ENCODE results near the gene CCDC34.

Gene CCDC34

GRCh38 chr11:27354359-27354965, 8.6 kb downstream of the CCDC34 start:
- DNase-seq (ENCODE audit: low spot score) = no peak
- Histone ChIP-seq H3K4me3 (no peak overlapping the region), H3K27ac (no peak overlapping the region)
- TF ChIP-seq, protein P1, sequence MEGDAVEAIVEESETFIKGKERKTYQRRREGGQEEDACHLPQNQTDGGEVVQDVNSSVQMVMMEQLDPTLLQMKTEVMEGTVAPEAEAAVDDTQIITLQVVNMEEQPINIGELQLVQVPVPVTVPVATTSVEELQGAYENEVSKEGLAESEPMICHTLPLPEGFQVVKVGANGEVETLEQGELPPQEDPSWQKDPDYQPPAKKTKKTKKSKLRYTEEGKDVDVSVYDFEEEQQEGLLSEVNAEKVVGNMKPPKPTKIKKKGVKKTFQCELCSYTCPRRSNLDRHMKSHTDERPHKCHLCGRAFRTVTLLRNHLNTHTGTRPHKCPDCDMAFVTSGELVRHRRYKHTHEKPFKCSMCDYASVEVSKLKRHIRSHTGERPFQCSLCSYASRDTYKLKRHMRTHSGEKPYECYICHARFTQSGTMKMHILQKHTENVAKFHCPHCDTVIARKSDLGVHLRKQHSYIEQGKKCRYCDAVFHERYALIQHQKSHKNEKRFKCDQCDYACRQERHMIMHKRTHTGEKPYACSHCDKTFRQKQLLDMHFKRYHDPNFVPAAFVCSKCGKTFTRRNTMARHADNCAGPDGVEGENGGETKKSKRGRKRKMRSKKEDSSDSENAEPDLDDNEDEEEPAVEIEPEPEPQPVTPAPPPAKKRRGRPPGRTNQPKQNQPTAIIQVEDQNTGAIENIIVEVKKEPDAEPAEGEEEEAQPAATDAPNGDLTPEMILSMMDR (IDR thresholded peaks at IDR 0.05) = no peak

GRCh38 chr11:27353593-27354358, 9.2 kb downstream of the CCDC34 start:
- DNase-seq (ENCODE audit: low spot score) = no peak
- Histone ChIP-seq H3K27ac (no peak overlapping the region), H3K4me3 (no peak overlapping the region)
- TF ChIP-seq, protein P1 (IDR thresholded peaks at IDR 0.05) = no peak

GRCh38 chr11:27352781-27353180, 10.2 kb downstream of the CCDC34 start:
- TF ChIP-seq, protein P1 (IDR thresholded peaks at IDR 0.05) = no peak
- Histone ChIP-seq H3K4me3 (no peak overlapping the region), H3K27ac (no peak overlapping the region)
- DNase-seq (ENCODE audit: low spot score) = no peak

DNA sequence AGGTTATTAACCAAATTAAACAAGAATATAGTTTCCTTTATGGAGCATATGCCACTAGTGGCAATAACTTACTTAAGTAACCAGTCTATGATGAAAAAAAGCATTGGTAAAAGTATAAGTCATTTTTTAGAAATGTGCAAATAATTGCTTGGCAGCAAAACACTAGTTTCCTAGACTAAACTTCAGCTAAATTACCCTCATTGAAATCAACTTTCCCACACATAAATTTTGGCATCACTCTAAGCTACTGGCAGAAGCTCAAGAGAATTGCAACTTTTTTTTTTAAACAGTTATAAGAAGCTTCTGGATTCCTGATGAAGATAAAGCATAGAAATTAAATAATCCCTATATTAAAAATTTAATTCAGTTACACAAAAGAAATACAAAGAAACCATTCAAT, 12.5 kb downstream of the CCDC34 start:
- no peak overlapping the region for H3K27ac ChIP-seq
- H3K4me3 ChIP-seq = no peak overlapping the region
- no peak for DNase-seq (ENCODE audit: low spot score)
- TF ChIP-seq, protein P1 (IDR thresholded peaks at IDR 0.05) = no peak

DNA sequence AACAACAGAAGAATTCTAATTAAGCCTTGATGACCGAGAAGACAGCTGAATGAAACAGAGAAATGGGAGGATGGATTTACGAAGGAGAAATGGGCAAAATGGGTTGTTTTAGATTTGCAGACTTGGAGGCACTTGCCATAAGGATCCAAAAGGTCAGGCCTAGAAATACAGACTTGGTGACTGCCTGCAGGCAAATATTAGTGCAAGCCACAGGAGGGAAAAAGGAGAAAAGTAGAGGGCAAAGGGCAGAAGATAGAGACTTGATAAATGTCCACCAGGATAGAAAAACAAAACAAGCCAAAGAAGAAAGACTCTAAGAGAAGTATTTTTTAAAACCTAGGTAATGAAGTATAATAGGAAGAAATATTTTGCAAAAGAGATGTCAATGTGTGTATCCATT, 13.1 kb downstream of the CCDC34 start:
- TF ChIP-seq, protein P1 (IDR thresholded peaks at IDR 0.05) = no peak
- DNase-seq (ENCODE audit: low spot score) = no peak
- H3K4me3 ChIP-seq = no peak overlapping the region
- no peak overlapping the region for H3K27ac ChIP-seq

DNA sequence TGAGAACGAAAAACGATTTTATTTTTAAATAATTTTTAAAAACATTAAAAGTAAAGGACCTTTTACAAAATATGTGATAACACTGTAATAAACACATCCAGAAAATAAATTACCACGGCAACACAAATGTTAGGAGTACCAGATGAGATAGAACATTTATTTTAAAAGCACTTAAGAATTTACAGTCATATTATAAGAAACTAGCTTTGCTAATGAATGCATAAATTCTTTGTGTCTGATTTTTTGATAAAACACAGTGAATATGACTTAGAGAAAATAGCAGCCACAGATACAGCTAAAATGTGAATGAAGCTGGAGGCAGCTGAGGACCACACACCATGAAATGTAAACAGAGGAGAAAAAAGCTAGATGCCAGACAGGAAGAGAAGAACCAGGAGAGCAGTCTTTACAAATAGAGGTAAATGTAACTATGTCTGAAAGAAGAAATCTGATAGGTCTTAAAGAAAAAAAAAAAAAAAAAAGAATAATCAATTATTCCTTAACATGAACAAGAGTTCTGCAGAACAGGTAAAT, 14.6 kb downstream of the CCDC34 start:
- Histone ChIP-seq H3K27ac (no peak overlapping the region), H3K4me3 (no peak overlapping the region)
- DNase-seq (ENCODE audit: low spot score) = no peak
- TF ChIP-seq, protein P1 (IDR thresholded peaks at IDR 0.05) = no peak
